Measurements from ENCODE around the gene MED13L. TPM values are rescaled to one million over a fixed set of nuclear protein-coding genes. Genes with fewer than 3 reads are reported as not detected.

Gene MED13L
- total and polyA plus RNA-seq, 2 of the 4 experiments (the other 2 are of a cell fraction): 17.9 to 49.1 TPM

DNA sequence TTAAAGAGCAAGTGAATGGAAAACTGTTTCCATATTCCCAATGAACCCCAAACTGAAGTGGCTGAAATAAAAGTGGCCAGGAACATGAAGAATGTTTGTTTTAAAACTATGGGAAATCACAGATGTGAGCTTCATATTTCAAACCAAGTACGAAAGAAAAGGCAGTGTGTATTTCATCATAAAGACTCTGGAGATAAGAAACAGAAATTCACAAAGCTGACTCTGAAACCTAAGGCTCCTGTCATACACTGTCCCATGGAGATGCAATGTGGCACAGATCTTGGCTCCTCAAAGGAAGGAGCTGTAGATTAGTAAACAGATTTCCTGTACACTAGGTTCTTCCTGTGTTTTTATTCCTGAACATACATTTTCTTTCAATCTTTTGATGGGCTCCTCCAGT lies 304.4 kb downstream of the MED13L start:
- Histone ChIP-seq H4K8ac (ENCODE audit: low read depth in 2 of 2, low read length in 2 of 2) (no peak overlapping the region), H2AFZ (replicated peaks; ENCODE audit: low read length, poor library complexity) (no peak overlapping the region), H3K4me2 (ENCODE audit: low read depth, low read length) (peak overlapping the region; percentile 70), H3K56ac (ENCODE audit: extremely low read depth, insufficient read depth, low read length) (no peak overlapping the region), H3K27ac (ENCODE audit: insufficient read depth, low read length) (no peak overlapping the region; the same call in 1 of the 2 replicates), H3K27me3 (ENCODE audit: control insufficient read depth, insufficient read depth, low read length) (no peaks in the 10 kb centered on the region), H3K9ac (ENCODE audit: low read depth, low read length) (no peak overlapping the region), H2BK20ac (ENCODE audit: low read depth, low read length) (no peak overlapping the region), H2AK5ac (ENCODE audit: low read depth, low read length) (no peak overlapping the region), H4K5ac (ENCODE audit: low read depth, low read length) (no peak overlapping the region), H3K36me3 (ENCODE audit: control insufficient read depth, insufficient read depth, low read length) (peaks cover 28% of the 10 kb centered on the region), H2BK5ac (ENCODE audit: low read depth, low read length, poor library complexity, severe bottlenecking) (no peak overlapping the region), H2BK15ac (ENCODE audit: low read depth, low read length) (no peak overlapping the region), H4K91ac (ENCODE audit: insufficient read depth, low read depth, low read length) (no peak overlapping the region), H2AK9ac (replicated peaks; ENCODE audit: low read depth, low read length, poor library complexity) (no peak overlapping the region), H3K23ac (ENCODE audit: low read depth, low read length) (peak overlapping the region; percentile 8; the same call in 1 of the 2 replicates), H3K9me1 (ENCODE audit: insufficient read depth, low read length) (peaks cover 10% of the 10 kb centered on the region), H3K4ac (ENCODE audit: low read depth, low read length) (no peak overlapping the region), H2BK120ac (ENCODE audit: low read depth, low read length) (no peak overlapping the region), H4K20me1 (ENCODE audit: insufficient read depth, low read length) (no peaks in the 10 kb centered on the region; the same call in 1 of the 2 replicates), H3K79me1 (ENCODE audit: low read depth in 1 of 2, low read length in 2 of 2) (peaks cover 12 to 43% of the 10 kb centered on the region in 2 experiments; a peak in 3 of 4 replicates), H3K9me3 (ENCODE audit: control insufficient read depth, insufficient read depth, low read length) (no peaks in the 10 kb centered on the region), H3K18ac (ENCODE audit: low read depth, low read length) (0 out of 2 replicates have a peak overlapping the region, but pooled peaks have one; percentile 34), H3K4me1 (ENCODE audit: control insufficient read depth, insufficient read depth, low read length) (peaks cover 9% of the 10 kb centered on the region), H3K14ac (replicated peaks; ENCODE audit: low read depth, low read length) (no peak overlapping the region; the same call in 1 of the 2 replicates), H3K4me3 (ENCODE audit: insufficient read depth, low read depth, low read length) (no peak overlapping the region)
- ChIA-PET CTCF (interaction anchor here (1.2 kb wide), 1 partner anchor 9 kb away, joined by 3 read pairs; no protein-coding TSS in a partner anchor), POLR2A (ENCODE audit: unreplicated experiment) (no interaction called here)
- BruUV-seq (replicated peaks): no TSS peak
- no peak for TF ChIP-seq MXI1 (IDR thresholded peaks at IDR 0.05; ENCODE audit: borderline replicate concordance, low read depth, low read length)
- TF ChIP-seq CEBPB (IDR thresholded peaks at IDR 0.05; ENCODE audit: low read depth, low read length): peak; percentile 47; the same call in 1 of the 2 replicates
- intact Hi-C loops (cut with micrococcal nuclease) (no loop called here), dilution Hi-C loops (cut with HindIII; ENCODE audit: low sequenced_read_pairs, unreplicated experiment) (no loop called here), in situ Hi-C loops (cut with MboI; ENCODE audit: low sequenced_read_pairs) (no loop called here)
- DNase-seq (peak; percentile 62), ATAC-seq (ENCODE audit: low read depth) (peak; percentile 56)
- WGBS, 2 experiments (ENCODE audit: extremely low coverage in 2 of 2, insufficient read length in 1 of 2): no CpG with 5 or more reads among the region's 1 CpG
